Stimulated activated CD8-positive, alpha-beta memory T cell treated with anti-CD3 and anti-CD28 coated beads, Interleukin-15, amount 100 ng/mL, for 1 hour (primary cell): ENCODE data around the gene AOPEP.
A peak's percentile ranks its signal among the peaks of the same experiment; 100 is the strongest.

Experiments
- DNase-seq: peaks from one replicate; pipeline ENCODE4 v3.0.0-alpha.2; 2020; ENCODE audit warnings: low read depth

The AOPEP gene

DNA sequence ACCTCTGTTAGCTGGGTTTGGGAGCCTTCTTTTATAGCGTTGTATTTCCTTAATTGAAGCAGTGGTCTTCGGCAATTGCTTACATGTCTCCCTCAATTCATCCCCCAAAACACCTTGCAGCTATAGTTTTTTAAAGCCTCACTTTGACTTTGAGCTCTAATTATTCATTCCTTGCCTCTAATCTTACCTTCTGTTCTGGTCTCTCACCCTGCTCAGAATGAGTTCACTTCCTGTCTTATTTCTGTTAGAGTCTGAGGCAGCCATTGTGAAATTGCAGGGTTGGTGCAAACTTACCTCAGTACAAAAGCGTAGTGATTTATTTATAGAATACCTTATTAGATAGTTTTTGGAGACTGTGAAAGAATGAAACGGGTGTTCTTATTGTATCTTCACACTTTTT is 35.0 kb downstream of the AOPEP start:
- no peak for DNase-seq

DNA sequence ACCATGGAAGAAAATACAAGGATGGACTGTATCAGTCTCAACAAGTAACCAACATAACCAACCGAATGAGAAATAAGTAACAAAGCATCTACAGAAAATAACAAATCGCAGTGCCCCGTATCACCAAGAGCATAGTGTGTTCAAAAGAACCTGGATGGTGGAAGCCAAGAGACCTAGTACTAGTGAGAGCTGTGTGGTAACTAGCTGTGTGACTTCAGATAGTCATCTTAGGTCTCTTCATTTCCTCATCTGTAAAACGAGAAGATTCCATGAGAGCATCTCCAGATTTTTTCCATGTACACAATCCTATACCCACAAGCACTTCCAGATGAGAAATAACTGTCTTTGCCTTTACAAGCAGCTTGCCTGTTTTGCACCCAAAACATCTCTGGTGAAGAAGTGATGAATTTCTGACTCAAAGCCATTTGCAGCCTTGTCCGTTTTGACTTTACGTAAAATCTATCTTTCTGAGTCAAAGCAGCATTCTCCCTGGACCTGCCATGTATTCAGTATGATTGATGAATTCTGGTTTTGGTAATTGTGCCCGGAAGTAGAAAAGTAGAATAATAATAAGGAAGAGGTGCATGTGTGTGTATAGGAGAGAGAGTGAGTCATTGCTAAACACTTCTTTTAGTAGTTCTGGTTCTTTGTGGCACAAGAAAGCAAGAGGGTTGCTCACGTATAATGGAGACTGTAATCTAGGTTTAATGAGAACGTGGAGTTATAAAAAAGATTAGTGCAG is 41.0 kb downstream of the AOPEP start:
- DNase-seq: no peak

DNA sequence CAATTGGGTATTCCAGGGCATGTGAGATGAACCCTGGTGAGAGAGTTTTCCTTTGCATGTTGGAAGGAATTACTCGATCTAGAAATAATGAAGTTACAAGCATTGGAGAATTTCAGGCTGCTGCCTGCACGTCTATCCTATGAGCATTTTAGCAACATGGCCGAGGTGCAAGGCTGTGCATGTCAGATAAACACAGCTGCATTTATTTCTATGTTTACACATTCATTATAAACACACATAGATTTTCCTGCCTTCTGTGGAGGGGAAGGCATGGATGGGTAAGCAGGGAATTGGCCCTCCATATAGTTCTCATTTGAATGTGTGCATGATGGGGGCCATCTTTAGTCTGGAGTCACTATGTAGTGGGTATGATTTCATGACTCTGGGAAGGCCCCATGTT is 42.3 kb downstream of the AOPEP start:
- no peak for DNase-seq

DNA sequence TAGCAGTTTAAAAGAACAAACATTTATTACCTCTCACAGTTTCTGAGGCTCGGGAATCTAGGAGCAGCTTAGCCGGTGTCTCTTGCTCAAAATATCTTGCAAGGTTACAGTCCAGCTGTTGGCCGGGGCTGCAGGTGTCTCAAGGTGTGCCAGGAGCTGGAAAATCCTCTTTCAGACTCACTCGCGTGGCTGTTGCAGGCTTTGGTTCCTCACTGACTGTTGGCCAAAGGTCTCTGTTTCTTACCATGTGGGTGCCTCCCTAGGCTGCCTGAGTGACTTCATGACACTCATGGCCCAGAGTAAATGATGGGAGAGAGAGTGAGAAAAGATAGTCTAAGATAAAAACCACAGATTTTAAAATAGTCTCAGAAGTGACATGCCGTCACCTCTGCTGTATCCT is 43.8 kb downstream of the AOPEP start:
- no peak for DNase-seq

DNA sequence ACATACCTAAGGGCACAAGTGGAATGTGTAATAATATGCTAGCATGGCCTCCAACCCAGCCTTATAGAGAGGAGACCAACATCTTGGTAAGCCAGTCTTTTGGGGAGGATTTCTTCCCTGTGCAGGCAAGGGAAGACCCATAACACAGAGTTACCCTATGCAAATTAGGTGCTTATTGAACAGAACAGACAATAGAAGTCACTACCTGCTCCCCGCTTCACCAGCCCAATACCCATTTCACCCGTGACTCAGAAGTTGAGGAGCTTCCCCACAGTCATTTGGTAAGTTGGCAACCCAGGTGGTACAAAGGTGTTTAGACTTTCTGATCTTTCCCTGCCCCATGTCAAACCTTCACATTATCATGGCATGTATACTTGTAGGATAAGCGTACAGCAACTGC is 44.6 kb downstream of the AOPEP start:
- no peak for DNase-seq

DNA sequence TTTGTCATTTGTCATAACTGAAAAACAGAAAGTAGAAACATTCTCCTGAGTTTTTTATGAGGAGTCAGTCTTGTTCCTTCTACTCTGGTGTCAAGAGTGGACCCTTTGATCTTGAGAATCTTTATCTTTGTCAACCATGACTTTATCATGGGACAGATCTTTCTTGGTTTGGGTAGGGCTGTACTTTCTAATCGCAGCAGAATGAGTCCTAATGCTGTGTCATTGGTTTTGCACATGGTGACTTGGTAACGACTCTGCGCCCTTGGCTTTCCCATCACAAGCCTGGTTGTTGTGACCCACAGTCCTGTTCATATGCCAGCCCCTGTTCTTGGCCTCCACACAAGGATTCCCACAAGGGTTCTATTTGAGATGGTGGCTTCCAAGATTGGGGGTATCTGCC is 45.6 kb downstream of the AOPEP start:
- no peak for DNase-seq

DNA sequence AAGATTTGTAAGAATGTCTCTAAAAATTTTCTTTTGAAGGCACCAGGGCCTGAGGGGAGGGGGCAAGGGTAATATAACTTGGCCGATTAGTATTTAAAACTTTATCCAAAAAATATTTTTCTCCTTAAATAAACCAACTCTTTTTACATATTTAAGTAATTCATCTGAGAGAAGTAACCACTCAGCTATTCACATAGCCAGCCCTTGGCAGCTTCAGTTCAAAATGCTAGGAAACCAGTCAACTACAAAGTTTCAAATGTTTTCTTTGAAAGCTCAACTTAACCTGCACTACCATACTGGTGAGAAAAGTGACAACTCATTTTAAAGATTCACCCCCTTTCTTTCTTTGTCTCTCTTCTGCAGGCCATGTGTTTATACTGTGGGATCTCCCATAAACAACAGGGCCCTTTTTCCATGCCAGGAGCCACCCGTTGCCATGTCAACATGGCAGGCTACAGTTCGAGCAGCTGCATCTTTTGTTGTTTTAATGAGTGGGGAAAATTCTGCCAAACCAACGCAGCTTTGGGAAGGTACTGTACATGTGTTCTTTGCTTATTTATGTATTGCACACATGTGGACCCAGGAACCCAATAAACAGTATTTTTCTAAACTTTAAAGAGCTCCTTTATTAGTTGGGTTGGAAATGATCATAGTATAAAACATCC is 46.3 kb downstream of the AOPEP start:
- no peak for DNase-seq

DNA sequence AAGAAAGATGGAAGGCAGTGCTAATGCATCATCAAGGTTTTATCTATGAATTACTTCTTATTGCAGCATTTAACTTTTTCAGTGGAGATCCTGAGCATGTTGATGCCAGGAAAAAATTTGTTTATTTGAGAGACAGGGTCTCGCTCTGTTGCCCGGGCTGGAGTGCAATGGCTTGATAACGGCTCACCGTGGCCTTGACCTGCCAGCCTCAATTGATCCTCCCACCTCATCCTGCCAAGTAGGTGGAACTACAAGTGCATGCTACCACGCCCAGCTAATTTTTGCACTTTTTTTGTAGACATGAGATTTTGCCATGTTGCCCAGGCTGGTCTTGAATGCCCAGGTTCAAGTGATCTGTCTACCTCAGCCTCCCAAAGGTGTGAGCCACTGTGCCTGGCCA is 47.2 kb downstream of the AOPEP start:
- no peak for DNase-seq

DNA sequence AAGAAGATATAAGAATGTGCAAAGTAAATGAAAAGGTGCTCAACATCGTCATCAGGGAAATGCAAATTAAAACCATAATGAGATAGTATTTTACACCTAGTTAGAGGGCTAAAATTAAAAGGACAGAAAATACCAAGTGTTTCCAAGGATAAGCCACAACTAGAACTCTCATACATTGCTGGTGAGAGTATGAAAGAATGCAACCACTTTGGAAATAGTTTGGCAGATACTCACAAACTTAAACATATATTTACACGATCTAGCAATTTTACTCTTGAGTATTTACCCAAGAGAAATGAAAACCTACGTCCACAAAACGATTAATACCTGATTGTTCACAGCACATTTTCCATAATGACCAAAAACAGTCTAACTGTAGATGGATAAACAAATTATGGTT is 51.5 kb downstream of the AOPEP start:
- DNase-seq: no peak

DNA sequence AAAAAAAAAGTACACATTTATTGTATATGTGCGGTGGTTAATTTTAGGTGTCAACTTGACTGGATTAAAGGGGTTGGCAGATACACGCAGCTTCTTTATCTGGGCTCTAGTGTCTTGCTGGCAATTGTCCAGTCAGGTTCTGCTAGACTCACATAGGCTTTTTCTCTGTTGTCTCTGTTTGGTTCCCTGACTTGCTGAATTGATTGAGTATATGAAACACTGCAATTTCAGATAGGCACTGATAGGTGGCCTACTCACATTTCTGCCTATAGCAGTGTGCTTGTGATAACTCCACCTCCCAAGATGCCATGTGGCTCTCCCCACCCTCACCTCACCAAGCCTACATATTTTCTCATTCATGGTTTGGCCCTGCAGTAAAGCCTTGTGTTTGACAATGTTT is 52.5 kb downstream of the AOPEP start:
- no peak for DNase-seq

DNA sequence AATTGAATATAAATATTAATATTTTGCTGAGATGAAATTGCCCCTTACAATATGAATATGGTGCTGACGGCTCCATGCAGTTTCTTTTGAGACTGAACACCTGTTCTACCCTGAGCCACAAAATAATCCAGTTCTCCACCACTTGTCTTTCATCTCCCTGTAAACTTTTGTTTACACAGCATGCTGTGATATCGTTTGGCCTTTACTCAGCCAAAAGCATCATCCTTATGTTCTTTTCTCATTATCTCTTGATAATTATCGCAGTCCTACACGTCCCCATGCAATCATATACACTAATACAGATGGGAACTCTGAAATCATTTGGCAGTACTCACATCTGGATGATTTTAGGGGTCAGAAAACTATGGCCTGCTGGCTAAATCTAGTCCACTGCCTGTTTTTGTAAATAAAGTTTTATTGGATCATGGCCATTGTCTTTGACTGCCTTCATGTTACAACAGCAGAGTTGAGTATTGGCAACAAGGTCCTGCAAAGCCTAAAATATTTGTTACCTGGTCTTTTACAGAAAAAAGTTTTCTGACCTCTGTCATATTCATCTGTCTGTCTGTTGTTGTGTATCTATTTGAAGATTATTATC is 53.3 kb downstream of the AOPEP start:
- no peak for DNase-seq

DNA sequence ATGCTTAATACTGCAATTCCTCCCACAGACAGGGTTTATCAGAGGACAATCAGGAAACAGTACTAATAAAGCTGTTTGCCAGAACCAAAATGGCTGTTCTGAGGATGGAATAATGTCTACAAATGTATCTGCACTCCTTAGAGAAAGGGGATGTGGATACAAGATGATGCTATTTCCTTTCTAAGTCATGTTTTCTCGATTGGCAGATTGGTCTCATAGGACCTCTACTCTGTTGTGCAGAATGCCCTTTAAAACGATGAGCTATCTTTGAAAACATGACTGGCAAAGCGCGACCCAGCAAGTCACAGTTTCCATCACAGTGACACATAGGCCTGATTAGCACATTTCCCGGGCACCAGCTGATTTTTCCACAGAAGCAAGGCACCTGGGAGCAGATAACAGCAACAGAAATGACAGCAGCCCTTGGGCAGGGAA is 54.0 kb downstream of the AOPEP start:
- no peak for DNase-seq

DNA sequence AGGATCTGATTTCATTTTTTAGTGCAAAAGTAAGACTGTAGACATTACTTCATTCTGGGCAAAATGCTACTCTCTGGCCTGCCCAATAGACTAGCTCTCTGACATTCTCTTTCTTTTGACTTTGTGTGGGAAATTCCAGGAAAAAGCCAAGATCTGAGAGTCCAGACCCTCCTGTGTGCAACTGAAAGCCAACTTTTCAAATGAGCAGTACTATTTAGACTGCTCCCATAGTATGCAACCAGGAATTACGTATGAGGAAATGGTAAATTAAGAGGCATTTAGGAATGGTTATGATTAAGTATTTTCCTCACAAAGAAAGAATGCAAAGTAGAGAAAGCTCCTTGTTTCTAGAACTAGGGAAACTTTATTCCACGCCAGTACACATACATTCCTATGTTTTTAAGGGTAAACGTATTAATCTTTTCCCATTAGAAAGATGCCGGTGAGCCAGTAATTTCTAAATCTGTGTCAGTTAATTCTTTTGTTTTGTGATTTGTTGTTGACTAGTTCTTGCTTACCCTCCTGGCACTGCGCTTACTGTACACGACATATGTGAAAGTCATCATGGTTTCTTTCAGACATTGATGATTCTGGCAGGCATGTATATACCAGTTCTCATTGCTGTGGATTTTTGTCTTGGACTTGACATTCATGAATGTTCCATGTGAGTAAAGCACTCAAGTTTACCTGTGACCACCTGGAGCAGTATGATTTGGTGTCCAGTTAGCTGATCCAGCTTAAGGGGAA is 56.0 kb downstream of the AOPEP start:
- no peak for DNase-seq

DNA sequence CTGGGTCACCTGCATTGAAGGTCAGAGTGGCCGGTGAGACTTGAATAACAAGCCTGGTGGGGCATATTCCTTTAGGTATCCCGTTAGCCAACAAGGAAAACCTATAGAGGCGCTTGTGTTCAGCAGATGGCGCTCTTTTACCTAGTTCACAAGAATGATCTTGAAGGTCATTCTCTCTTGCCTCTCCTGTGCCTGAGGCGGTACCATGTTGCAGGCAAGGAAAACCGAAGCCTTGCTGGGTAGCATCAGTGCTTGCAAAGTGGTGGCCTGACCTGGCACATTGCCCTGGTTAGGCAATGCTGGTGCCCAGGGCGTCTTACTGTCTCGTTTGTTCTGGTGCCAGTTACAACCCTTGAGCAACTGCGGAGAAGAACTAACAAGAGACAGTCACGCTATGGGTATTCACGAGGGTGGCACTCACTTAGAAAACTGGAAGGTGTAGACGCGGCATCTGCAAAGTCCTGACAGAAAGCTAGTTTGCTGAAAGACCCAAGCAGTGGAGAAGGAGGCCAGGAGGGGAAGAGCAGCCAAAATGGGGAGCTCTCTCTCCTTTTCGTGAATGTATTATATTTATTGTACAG is 56.7 kb downstream of the AOPEP start:
- DNase-seq: peak; percentile 1

DNA sequence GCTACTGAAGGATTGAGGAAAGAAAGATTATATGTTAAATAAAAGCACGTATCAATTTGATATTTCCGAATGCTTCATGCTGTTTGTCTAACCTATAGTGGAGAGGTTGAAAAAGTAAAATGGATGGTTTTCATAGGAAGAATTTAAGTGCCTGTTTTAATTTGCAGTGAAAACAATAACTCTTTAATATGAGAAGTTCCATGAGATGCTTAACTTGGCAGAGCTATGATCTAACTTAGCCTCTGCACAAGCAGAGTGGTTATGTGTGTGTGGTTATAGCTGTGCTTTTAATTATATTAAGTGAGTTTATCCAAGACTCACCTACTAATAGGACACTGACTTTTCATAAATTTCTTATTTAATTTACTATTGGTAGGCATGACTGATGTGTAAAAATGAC is 57.4 kb downstream of the AOPEP start:
- DNase-seq: no peak

DNA sequence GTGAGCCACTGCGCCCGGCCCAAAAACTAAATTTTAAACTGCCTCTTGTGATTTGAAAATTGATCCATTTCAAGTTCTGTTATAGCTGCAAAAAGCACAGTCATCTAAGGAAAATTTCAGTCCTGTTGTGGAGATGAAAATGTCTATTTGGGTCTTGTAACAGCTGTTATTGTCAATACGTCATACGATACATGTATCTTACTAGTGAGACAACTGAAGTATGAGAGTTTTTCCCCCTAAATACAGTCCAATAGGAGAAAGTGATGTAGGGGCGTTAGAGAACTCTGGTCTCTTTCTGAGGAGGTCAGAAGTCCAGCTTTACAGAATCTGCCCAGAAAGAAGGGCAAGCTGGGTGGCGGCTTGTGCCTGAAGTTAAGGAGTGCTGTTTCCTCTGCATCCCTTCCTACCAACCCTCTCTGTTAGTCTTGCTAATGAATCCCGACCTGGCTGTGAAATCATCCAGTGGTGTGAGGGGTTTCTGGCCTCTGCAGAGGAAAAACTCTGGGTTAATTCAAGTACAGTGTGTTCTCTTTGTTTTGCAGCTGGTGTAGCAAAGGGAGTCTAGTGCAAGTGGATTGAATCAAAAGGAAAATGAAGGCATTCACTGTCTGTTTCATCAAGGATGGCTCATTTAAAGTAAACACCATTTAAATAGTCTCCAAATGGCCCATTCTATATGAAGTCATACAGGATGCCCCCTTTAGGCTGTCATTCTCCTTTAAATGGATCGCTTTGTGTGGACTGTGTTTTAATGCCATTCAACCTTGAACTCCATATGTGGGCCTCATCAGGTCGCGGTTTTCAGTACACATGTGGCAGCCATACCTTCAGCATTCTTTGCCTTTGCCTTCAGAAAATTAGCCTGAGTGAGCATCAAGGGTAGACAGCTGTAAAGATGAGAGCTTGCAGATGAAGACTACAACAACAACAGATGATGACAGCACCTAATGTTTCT is 59.0 kb downstream of the AOPEP start:
- DNase-seq: no peak

DNA sequence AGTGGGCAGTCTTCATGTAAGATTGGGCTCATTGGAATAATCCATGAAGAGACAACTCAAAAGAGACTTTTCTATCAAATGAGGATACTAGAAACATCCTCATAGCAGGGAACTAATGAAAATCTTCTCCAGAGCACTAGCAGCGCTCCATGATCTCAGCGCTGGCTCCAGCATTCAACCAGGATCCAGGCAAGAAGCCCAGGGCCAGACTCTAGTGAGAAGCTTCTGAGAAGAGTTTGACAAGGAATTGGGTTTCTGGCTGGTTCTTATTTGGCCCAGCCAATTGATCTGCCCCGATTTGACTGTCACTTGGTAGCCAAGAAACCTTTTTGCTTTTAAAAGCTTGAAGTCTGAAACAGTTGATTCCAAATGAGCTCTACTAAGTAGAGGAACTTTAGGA is 60.1 kb downstream of the AOPEP start:
- DNase-seq: no peak

DNA sequence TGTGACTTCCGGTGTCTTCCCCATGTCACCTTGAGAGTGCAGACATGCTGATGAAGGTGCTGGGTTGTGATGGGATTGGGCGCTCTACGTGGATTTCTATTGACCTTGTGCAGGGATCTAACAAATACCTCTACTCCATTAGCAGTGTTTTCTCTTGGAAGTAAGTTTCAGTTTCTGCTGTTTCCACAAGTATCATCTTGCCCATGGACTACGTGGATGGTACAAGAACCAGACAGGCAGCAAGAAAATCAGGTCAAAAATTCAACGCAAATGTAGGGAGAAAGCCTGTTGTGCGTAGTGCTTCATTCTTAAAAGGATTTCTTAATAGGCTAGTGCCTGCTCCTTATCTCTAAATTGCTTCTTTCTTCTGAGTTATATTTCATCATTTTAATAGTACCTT is 60.8 kb downstream of the AOPEP start:
- DNase-seq: no peak

DNA sequence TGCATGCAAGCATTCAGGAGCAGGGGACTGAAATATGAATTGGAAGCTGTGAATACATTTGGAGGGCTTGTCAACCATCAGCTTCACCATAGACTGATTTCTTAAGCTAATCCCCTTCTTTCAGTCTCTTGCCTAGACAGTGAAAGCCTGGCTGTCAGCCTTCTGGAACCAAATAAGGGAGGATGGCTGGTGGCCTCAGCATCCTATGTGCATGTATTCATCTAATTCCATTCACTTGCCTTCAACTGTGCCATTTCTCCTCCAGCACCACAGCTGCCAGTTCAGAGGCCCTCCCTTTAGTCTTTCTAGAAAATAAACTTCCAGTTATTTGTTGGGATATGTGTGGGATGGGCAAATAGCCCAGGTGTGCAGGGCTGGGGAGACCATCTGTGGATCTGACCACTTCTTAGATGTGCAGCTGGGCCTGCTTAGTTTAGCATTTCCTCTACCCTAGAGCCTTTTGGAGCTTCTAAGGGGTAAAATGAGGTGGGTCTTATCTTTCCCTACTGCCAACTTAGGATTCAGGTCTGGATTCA is 62.1 kb downstream of the AOPEP start:
- no peak for DNase-seq

DNA sequence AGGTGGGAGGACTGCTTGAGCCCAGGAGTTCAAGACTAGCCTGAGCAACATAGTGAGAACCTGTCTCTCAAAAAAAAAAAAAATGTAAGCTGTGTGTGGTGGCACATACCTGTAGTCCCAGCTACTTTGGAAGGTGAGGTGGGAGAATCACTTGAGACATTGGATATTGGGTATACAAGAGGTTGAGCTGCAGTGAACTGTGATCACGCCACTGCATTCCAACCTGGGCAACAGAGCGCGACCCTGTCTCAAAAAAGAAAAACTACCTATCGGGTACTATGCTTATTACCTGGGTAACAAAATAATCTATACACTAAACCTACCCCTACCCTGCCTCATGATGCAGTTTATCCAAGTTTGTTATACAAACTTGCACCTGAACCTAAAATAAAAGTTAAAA is 64.9 kb downstream of the AOPEP start:
- no peak for DNase-seq

DNA sequence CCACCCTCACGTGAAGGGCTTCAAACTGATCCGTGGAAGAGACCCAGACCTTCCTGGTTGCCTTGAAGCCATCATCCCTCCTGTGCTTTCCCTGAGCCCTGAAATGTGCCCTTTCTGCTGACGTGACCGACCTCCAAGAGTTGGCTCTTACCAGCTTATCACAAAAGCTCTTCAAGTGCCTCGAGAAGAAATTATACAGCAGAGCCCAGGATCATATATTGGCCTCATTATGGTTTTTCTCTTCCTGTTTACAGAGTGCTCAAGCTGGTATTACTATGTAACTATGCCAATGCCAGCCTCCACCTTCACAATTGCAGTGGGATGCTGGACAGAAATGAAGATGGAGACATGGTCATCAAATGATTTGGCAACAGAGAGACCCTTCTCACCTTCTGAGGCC is 66.0 kb downstream of the AOPEP start:
- no peak for DNase-seq
